Measurements from ENCODE around the gene STAT4.

DNA sequence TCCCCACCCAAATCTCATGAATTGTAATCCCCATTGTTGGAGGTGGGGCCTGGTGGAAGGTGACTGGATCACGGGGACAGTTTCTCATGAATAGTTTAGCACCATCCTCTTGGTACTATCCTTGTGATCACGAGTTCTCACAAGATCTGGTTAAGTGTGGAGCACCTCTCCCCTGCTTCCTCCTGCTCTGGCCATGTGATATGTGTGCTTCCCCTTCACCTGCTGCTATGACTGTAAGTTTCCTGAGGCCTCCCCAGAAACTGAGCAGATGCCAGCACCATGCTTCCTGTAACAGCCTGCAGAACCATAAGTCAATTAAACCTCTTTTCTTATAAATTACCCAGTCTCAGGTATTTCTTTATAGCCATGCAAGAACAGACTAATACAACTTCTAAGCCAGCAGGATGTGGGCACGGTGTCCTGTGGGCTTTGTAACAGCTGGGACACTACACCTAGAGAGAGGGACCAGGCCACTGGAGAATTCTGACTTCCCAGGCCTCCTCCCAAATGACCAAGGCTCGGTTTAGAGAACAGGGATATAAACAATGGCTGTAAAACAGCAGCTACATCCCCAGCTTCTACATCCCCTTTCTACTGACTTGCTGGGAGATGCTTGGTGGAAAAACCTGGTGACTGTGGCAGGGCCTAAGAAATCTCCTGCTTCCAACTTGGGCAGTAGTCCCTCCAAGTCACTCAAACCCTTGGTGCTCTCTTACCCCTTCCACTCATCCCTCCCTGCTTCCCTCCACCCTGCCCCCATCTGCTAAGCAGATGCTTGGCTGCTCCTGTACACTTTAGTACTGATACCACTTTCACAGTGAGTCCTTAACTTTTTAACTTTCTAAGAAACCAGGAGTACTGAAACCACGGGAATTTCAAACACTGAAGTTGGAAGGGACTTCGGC is 147.1 kb downstream of the STAT4 start:
- TF ChIP-seq CTCF (optimal IDR thresholded peaks at IDR 0.05 in 1 of 3, IDR thresholded peaks at IDR 0.05 in 1 of 3, conservative IDR thresholded peaks at IDR 0.05 in 1 of 3; ENCODE audit: extremely low read depth in 1 of 3, insufficient read depth in 2 of 3, low read length in 3 of 3): no peak
- no peak for TF ChIP-seq EZH2 (IDR thresholded peaks at IDR 0.05; ENCODE audit: low read length)

Data from keratinocyte (primary cell).